Measurements from ENCODE around the gene HOMER1. TPM values are rescaled to one million over a fixed set of nuclear protein-coding genes. Genes with fewer than 3 reads are reported as not detected.

The HOMER1 gene
- total RNA-seq, 4 donors from 2014 or later: 4.9 to 10.6 (median 8.2) TPM

DNA sequence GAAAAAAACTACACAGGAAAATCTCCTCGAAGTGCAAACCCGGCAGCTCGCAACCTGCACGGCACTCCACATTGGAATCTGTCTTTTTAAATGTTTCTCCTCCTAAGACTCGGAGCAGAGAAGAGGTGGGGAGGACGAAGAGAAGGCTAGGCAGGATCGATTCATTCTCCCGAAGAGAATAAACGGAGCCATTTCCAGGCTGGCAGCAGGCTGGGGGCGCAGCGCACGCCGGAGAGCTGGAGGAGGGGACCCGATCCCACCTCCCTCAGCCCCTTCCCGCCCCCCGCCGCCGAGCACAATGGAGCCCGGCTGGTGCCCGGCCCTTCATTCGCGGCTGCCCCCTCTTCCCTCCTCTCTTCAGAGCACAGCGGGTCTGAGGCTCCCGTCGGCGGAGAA is 628 bp downstream of the HOMER1 start:
- Histone ChIP-seq H3K36me3 (no peaks in the 10 kb centered on the region), H3K4me3 (peak overlapping the region; percentile 69 to 98 (median 76)), H3K27ac (peak overlapping the region; percentile 95 to 100 (median 96)), H3K9me3 (no peaks in the 10 kb centered on the region), H3K27me3 (no peaks in the 10 kb centered on the region), H3K4me1 (peaks cover 0 to 50% (median 16%) of the 10 kb centered on the region in 3 donors)
- no peak for DNase-seq
- TF ChIP-seq, protein P1, sequence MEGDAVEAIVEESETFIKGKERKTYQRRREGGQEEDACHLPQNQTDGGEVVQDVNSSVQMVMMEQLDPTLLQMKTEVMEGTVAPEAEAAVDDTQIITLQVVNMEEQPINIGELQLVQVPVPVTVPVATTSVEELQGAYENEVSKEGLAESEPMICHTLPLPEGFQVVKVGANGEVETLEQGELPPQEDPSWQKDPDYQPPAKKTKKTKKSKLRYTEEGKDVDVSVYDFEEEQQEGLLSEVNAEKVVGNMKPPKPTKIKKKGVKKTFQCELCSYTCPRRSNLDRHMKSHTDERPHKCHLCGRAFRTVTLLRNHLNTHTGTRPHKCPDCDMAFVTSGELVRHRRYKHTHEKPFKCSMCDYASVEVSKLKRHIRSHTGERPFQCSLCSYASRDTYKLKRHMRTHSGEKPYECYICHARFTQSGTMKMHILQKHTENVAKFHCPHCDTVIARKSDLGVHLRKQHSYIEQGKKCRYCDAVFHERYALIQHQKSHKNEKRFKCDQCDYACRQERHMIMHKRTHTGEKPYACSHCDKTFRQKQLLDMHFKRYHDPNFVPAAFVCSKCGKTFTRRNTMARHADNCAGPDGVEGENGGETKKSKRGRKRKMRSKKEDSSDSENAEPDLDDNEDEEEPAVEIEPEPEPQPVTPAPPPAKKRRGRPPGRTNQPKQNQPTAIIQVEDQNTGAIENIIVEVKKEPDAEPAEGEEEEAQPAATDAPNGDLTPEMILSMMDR (IDR thresholded peaks at IDR 0.05): no peak
- no peak for TF ChIP-seq POLR2A (IDR thresholded peaks at IDR 0.05)
- 0 to 1% methylated on average over 12 to 25 of the region's 26 CpGs for WGBS, 2 donors
- intact Hi-C loops (cut with DNase I): no loop called here

DNA sequence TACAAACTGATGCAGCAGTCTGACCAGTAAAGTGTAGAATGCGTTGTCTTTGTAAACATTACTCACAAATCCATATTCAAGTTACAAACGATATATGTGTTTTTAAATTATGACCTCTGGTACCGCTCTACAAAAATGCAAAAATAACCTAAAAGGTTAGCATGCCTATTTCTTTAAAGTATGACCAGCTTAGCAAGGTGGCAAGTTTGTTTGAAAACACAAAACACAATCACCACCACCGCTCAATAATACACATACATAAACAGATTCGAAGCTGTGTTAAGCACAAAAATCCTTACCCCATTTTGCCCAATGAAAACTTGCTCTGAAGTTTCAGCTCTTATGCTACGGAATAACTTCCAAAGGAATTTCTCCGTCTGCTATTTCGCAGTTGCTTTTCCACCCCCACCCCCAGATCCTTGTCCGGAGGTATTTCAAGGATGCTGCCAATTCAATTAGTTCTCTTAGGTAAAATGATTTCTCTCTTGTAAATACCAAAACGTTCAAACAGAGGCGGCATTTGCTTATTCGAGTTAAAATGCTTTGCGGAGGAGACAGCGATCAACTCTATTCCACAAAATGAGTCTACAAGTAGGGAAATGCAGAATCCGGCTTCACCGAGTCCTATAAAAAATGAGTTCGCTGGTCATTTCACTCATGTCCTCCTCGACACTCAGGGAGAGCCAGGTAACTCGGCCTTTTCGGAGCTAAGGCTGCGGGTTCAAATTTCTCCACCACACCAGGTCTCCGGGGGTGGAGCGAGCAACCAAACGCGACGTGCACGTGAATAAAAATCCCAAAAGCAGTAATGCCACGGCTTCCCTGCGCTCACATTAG is 1.2 kb downstream of the HOMER1 start:
- WGBS, 2 donors: 5% methylated on average over 29 of the region's 29 CpGs
- Histone ChIP-seq H3K36me3 (no peaks in the 10 kb centered on the region), H3K27me3 (no peaks in the 10 kb centered on the region), H3K9me3 (no peaks in the 10 kb centered on the region), H3K27ac (peak overlapping the region; percentile 95 to 100 (median 96)), H3K4me1 (peaks cover 0 to 50% (median 16%) of the 10 kb centered on the region in 3 donors), H3K4me3 (peak overlapping the region; percentile 69 to 98 (median 76))
- no peak for DNase-seq
- intact Hi-C loops (cut with DNase I): no loop called here
- TF ChIP-seq, protein P1 (IDR thresholded peaks at IDR 0.05): no peak
- no peak for TF ChIP-seq POLR2A (IDR thresholded peaks at IDR 0.05)

DNA sequence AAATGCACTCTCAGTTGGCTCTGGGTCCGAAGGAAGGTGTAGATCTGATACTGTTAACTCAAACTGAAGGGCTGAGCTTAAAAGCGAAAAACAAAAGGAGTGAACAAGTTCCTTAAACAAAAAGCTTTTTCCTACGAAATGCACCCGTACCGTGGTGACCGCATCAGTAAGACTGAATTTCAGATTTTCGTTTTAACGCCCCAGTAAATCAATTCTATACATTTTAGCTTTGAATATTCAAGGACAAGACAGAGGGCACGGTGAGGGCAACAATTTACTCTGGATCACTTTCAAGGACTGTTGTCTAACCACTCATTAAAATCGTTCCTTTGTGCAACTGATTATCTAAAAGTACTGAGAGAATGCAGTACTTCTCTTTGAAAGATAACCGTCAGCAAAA is 1.9 kb downstream of the HOMER1 start:
- WGBS, 2 donors: 14 to 26% methylated on average over 11 of the region's 11 CpGs
- peak overlapping the region; percentile 69 to 98 (median 76) for H3K4me3 ChIP-seq
- H3K27ac ChIP-seq: no peak overlapping the region
- no peak for DNase-seq
- H3K9me3 ChIP-seq: no peaks in the 10 kb centered on the region
- intact Hi-C loops (cut with DNase I): no loop called here
- no peak for TF ChIP-seq POLR2A (IDR thresholded peaks at IDR 0.05)
- TF ChIP-seq, protein P1 (IDR thresholded peaks at IDR 0.05): no peak
- no peaks in the 10 kb centered on the region for H3K36me3 ChIP-seq
- H3K27me3 ChIP-seq: no peaks in the 10 kb centered on the region
- peaks cover 0 to 50% (median 16%) of the 10 kb centered on the region in 3 donors for H3K4me1 ChIP-seq

DNA sequence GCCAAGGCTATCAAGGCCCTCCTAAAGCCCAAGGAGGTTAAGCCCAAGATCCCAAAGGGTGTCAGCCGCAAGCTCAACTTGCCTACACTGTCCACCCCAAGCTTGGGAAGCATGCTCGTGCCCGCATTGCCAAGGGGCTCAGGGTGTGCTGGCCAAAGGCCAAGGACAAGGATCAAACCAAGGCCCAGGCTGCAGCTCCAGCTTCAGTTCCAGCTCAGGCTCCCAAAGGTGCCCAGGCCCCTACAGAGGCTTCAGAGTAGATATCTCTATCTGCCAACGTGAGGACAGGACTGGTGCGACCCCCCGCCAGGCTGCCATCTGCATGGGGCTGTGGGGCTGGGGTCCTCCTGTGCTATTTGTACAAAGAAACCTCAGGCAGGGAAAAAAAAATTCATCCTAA is 3.3 kb downstream of the HOMER1 start:
- TF ChIP-seq, protein P1 (IDR thresholded peaks at IDR 0.05): no peak
- no peak for TF ChIP-seq POLR2A (IDR thresholded peaks at IDR 0.05)
- DNase-seq: no peak
- H3K36me3 ChIP-seq: no peaks in the 10 kb centered on the region
- peaks cover 0 to 50% (median 16%) of the 10 kb centered on the region in 3 donors for H3K4me1 ChIP-seq
- H3K9me3 ChIP-seq: no peaks in the 10 kb centered on the region
- H3K4me3 ChIP-seq: no peak overlapping the region
- no peaks in the 10 kb centered on the region for H3K27me3 ChIP-seq
- WGBS, 2 donors: 62 to 100% methylated on average over 3 to 6 of the region's 6 CpGs
- intact Hi-C loops (cut with DNase I): no loop called here
- no peak overlapping the region for H3K27ac ChIP-seq

DNA sequence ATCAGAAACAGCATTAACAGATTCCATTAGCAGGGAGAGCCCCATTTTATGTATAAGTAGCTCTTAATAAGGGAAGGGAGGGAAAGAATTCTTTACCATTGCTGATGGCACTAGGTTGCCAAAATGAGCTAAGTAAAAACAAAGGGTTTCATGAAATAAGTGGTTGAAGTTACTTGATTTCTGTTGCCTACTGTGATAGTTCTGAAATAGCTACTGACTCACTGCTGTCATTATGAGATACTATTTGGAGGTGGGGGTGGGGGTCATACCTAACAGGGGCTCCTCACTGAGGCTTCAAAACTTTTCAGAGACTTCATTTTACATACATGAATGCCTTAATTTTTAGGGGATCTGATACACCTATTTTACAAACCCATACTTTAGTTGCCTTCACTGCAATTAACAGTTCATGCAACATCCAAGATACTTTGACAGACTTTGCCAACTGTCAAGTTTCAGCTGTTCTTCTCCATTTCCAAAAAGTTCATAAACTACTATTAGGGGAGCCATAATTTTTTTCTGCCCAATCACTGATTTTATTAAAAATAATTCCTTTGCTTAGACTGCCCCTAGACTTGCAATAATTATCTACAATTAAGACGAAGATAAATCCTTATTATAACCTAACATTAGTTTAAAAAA is 4.6 kb downstream of the HOMER1 start:
- H3K4me1 ChIP-seq: peaks cover 0 to 44% (median 16%) of the 10 kb centered on the region in 3 donors
- H3K27me3 ChIP-seq: no peaks in the 10 kb centered on the region
- H3K36me3 ChIP-seq: no peaks in the 10 kb centered on the region
- H3K27ac ChIP-seq: no peak overlapping the region
- DNase-seq: no peak
- no peak for TF ChIP-seq POLR2A (IDR thresholded peaks at IDR 0.05)
- TF ChIP-seq, protein P1 (IDR thresholded peaks at IDR 0.05): no peak
- intact Hi-C loops (cut with DNase I): no loop called here
- no peaks in the 10 kb centered on the region for H3K9me3 ChIP-seq
- H3K4me3 ChIP-seq: no peak overlapping the region
- WGBS, 2 donors: 83 to 88% methylated on average over 1 of the region's 1 CpG

All from esophagus squamous epithelium (tissue), 5 donors.